HG03175 (cell line): Measurements from ENCODE around the gene MED27.

ENCODE experiments used
- ATAC-seq: cut with Tn5 transposase; IDR thresholded peaks from one replicate; pipeline ENCODE4 v1.9.1; 2021; ENCODE audit warnings: mild to moderate bottlenecking, moderate library complexity; ENCODE audit not compliant: unreplicated experiment

The MED27 gene

GRCh38 chr9:131972889-131973288 lies 106.8 kb downstream of the MED27 start:
- ATAC-seq = no peak

GRCh38 chr9:131971482-131972074 lies 108.1 kb downstream of the MED27 start:
- no peak for ATAC-seq

- no peak for ATAC-seq
Observed at GRCh38 chr9:131969469-131969989, 110.1 kb downstream of the MED27 start.

GRCh38 chr9:131968632-131969031 lies 111.0 kb downstream of the MED27 start:
- no peak for ATAC-seq

- no peak for ATAC-seq
Observed at GRCh38 chr9:131965841-131966240, 113.8 kb downstream of the MED27 start.

- ATAC-seq = no peak
Observed at GRCh38 chr9:131965103-131965502, 114.6 kb downstream of the MED27 start.

GRCh38 chr9:131963072-131964030 lies 116.3 kb downstream of the MED27 start:
- ATAC-seq = no peak

GRCh38 chr9:131961496-131961880 lies 118.2 kb downstream of the MED27 start:
- ATAC-seq = no peak

GRCh38 chr9:131960851-131961495 lies 118.7 kb downstream of the MED27 start:
- ATAC-seq = no peak

- ATAC-seq = no peak
Observed at GRCh38 chr9:131960311-131960710, 119.4 kb downstream of the MED27 start.

- ATAC-seq = no peak
Observed at GRCh38 chr9:131959887-131960286, 119.8 kb downstream of the MED27 start.

GRCh38 chr9:131959056-131959455 lies 120.6 kb downstream of the MED27 start:
- no peak for ATAC-seq

- ATAC-seq = no peak
Observed at GRCh38 chr9:131954299-131954698, 125.4 kb downstream of the MED27 start.

GRCh38 chr9:131951905-131952304 lies 127.8 kb downstream of the MED27 start:
- no peak for ATAC-seq

- no peak for ATAC-seq
Observed at GRCh38 chr9:131951155-131951554, 128.5 kb downstream of the MED27 start.

GRCh38 chr9:131950487-131950886 lies 129.2 kb downstream of the MED27 start:
- ATAC-seq = no peak

GRCh38 chr9:131946180-131946579 lies 133.5 kb downstream of the MED27 start:
- no peak for ATAC-seq

GRCh38 chr9:131943351-131943841 lies 136.3 kb downstream of the MED27 start:
- ATAC-seq = no peak

- ATAC-seq = no peak
Observed at GRCh38 chr9:131942146-131942720, 137.4 kb downstream of the MED27 start.

GRCh38 chr9:131937451-131937850 lies 142.2 kb downstream of the MED27 start:
- no peak for ATAC-seq

GRCh38 chr9:131936929-131937328 lies 142.7 kb downstream of the MED27 start:
- no peak for ATAC-seq
